DMS 273 (cell line): Measurements from ENCODE around the gene DPM1.

Experiments
- DNase-seq: peaks from one replicate; lab custom pipeline; 2025; ENCODE audit not compliant: unreplicated experiment; lab: John Stamatoyannopoulos, UW

Gene DPM1

GRCh38 chr20:50957798-50958614 is at the start of gene DPM1:
Gene DPM1, minus strand, starts transcription at chr20:50958532. Its CDS starts 9 bp downstream, at chr20:50958523.
- DNase-seq, result peak; percentile 97

DNA sequence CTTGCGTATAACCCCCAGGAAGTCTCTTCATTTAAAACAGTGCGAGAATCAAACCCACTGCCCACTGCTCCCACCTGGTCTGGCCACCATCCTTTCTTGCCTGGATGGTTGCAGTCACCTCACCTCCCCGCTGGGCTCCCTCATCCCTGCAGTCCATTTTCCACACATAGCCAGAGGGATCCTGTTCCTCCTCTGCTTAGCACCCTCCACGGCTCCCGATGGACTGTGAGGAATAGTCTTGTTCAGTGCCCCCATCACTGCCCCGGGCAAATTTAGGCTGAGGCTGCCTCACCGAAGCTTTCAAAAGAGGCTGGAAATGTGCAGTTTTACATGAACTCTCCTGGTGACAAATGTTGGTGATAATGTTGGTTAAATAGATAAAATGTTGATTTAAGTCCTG is 46.9 kb upstream of the DPM1 start:
- DNase-seq, result no peak

- no peak for DNase-seq
These were observed 46.4 kb upstream of the DPM1 start for GRCh38 chr20:51004781-51005180.

DNA sequence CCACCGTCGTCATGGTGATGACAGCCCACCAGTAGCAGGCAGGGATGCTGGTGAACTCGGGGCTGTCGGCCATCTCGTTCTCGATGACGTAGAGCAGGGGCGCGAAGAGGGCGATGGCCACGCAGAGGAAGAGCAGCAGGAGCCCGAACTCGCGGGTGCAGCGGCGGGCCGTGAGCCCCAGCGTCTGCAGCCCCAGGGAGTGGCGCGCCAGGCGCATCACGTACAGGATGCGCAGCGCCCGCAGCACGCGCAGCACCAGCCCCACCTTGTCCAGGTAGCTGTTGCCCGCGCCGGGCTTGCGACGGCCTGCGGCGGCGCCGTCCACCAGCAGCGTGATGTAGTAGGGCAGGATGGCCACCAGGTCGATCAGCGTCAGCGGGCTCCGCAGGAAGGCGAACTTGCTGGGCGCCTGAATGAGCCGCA is 46.0 kb upstream of the DPM1 start:
- DNase-seq, result no peak

- DNase-seq, result no peak
These were observed 45.4 kb upstream of the DPM1 start for GRCh38 chr20:51003753-51004152.

- no peak for DNase-seq
These were observed 44.3 kb upstream of the DPM1 start for GRCh38 chr20:51002633-51003032.

GRCh38 chr20:51001430-51002265 is 43.3 kb upstream of the DPM1 start:
- no peak for DNase-seq

GRCh38 chr20:50999355-50999754 is 41.0 kb upstream of the DPM1 start:
- DNase-seq, result no peak

- DNase-seq, result peak; percentile 55
These were observed 38.9 kb upstream of the DPM1 start for GRCh38 chr20:50996901-50997865.

GRCh38 chr20:50995506-50995905 is 37.2 kb upstream of the DPM1 start:
- no peak for DNase-seq

DNA sequence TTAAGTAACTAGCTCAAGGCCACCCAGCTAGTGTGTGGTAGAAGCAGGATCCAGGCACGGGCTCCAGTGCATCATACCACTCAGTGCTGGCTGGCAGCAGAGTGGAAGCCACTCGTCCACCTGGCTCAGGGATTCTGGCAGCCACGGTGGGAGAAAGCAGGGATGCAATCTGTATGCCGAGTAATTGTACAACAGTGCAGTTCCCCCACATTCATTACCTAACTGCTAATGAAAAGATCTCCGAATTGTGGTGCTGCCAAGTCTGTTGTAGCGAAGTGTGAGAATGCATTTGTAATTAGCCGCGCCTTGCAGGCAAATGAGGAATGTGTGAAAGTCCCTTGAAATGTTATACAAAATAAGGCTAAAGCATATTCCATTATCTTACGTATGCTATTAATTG is 35.5 kb upstream of the DPM1 start:
- DNase-seq, result no peak

DNA sequence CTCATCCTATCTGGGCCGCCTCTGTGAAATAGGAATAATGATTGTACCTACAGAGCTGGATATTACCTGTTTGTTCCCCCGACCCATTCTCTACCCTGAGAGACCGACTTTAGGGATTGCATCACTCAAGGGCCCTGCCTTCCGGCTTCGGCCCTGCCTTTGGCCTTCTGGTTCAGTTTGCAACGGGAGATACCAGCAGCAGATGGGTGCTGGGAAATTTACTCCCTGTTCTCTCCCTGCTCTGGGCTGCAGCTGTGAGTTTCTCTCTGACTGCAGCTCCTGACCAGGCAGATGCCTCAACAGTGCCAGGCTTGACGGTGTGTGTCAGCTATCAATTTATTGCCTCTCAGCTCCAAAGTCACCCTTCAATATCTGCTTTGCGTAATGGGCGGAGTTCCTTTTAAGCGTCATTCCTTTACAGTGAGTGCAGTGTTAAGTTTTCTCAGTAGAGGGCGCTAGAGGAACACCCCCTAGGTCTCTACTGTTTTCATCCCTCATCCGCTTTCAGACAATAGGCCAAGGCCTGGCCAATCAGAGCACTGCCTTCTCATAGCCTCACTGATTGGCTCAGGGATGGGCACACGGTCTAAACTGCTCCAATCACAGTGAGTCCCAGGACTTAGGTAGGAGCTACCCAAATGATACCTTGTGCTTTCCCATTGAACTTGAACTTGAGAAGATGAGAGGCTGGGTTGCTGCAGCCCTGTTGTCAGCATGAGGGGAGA is 34.6 kb upstream of the DPM1 start:
- peak; percentile 76 for DNase-seq

DNA sequence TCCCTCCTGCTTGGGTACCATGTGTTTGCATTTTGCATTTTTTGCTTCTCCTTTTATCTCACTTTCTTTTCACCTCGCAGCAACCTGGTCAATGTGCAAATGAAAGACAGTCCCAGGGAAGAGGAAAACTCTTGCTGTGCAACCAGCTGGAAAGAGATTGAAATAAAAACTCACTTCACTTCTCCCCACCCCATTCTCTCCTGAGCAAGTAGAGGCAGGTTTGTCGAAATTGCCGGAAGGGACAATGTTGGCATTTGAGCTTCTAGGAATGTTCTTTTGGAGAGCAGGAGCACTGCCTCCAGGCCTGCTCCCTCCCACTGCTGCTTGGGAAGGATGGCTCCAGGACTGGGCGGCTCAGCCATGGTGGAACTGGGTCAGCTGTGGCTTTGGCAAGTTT is 34.0 kb upstream of the DPM1 start:
- no peak for DNase-seq

DNA sequence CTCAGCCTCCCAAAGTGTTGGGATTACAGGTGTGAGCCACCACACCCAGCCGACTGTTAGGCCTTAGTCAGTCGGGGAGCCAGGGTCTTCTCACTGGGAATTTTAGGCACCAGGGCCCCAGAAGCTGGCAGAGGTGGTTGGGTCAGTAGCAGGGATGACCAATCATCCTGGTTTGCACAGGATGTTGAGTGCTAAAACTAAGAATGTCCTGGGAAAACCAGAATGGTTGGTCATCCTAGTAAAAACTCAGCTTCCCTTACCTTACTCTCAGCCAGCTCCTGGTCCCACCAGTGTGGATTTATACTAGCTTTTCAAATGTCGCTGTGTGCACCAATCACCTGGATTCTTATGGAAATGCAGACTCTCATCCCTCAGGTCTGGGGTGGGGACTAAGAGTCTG is 32.7 kb upstream of the DPM1 start:
- no peak for DNase-seq

DNA sequence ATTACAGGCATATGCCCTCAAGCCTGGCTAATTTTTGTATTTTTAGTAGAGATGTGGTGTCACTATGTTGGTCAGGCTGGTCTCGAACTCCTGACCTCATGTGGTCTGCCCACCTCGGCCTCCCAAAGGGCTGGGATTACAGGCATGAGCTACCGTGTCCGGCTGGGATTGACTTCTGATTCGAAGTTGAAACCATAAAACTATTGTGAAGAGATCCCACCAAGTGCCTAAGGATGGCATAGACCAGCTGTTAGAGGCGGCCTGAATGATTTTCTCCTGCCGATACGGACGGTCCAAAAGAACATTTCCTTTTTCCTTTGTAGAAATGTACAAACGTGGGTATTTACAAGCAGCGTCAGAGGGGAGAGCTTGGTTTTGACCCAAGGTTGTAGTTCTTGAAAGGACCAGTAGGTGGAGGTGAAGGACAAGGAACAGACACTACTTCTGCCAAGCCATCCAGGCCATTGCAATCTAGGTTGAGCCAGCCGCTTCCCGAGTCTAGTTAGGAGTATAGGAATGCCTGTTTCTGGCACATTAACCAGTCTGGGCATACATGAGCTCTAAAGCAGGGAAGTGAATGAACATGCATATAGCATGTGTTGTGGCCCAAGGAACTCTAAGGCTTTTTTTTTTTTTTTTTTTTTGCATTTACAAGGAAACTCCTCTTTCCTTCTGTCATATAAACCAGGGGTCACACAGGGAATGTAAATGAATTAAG is 29.3 kb upstream of the DPM1 start:
- DNase-seq, result peak; percentile 94

- DNase-seq, result no peak
These were observed 25.0 kb upstream of the DPM1 start for GRCh38 chr20:50983321-50983720.

DNA sequence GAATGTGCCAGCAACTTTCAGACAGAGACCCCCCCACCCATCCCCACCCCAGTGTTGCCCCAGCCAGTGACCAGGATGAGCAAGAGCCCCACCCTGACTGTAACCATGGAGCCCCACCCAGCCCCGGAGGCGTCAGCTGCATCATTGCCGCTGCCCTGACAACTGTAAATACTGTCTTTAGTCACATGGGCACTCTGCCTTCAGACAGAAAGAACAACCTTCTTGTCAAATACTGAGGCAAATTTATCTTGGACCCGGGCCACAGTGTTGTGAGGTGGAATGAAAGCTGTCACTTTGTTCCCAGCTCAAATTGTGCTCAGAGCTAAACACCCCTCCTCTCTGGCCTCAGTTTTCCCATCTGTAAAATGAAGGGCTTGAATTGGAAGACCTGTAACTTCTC is 24.0 kb upstream of the DPM1 start:
- peak; percentile 25 for DNase-seq

GRCh38 chr20:50981714-50982048 is 23.3 kb upstream of the DPM1 start:
- DNase-seq, result no peak

- peak; percentile 85 for DNase-seq
These were observed 22.8 kb upstream of the DPM1 start for GRCh38 chr20:50980851-50981713.
